GM12865 (cell line): ENCODE results near the gene TMTC2.

Source experiments
- DNase-seq: peaks from one replicate; pipeline ENCODE4 v3.0.0; 2010; ENCODE audit warnings: low read depth
- H3K4me3 ChIP-seq: 2 replicates; pipeline ENCODE4 v1.5.1; 2011; ENCODE audit warnings: mild to moderate bottlenecking, low read depth, low read length, control low read depth
- CTCF ChIP-seq: IDR thresholded peaks from 2 replicates; pipeline ENCODE4 v1.5.1; 2011; ENCODE audit warnings: low read length, control low read depth, low read depth, inconsistent platforms; ENCODE audit not compliant: insufficient read depth; ENCODE audit errors: missing control alignments

TMTC2 gene

DNA sequence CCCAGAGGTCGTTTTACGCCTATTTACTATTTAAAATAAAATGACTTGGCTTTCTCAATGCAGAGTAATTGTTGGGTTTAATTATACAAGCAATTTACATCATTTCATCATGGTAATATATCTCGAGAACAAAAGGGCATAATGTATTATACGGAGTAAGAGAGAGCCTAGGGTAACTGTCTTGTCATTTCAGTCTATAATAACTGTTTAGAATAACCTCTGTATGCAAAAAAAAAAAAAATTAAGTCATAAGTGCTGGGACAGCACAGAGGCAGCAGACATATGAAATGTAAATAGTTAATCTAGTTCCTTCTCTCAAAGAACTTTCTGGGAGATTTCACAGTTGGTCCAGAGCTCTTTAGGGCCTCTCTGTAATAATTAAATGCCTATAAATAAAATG lies 284.9 kb downstream of the TMTC2 start:
- no peak for DNase-seq
- no peak overlapping the region for H3K4me3 ChIP-seq
- TF ChIP-seq CTCF = no peak

GRCh38 chr12:82972624-82973023 lies 285.9 kb downstream of the TMTC2 start:
- H3K4me3 ChIP-seq = no peak overlapping the region
- DNase-seq = no peak
- TF ChIP-seq CTCF = no peak

DNA sequence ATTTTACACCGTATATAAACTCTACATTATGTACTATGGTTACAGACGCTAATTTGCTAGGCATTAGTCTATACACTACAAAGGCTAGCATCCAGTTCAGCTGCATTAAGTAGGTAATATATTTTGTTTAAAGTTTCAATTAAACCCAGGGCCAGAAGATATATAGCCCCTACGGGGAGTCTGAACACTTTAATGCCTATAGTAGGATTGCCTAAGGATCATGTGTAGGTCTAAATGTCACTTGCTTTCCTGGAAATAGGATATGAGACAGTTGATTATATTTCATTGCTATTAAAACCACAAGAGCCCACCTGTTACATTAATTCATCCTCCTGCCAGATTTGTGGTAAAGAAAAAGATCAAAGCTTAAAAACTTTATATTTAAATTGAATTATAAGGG lies 286.9 kb downstream of the TMTC2 start:
- TF ChIP-seq CTCF = no peak
- no peak for DNase-seq
- H3K4me3 ChIP-seq = no peak overlapping the region

DNA sequence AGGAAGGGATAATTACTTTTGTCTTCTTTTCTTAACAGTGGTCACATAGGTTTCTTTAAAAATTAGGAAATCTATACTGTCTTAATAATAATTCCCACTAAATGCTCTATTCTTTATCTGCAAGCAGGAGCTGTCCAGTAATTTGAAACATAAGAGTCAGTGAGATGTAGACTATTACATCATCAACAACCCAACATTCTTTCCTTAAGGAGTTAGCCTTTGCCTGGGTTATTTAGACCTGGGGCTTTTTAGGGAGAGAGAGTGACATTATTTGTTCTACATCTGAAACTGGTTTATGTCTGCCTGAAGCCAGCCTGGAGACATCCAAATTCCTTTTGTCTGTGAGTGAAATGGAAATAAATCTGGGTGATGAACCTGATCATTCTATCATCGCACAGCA lies 294.4 kb downstream of the TMTC2 start:
- H3K4me3 ChIP-seq = no peak overlapping the region

DNA sequence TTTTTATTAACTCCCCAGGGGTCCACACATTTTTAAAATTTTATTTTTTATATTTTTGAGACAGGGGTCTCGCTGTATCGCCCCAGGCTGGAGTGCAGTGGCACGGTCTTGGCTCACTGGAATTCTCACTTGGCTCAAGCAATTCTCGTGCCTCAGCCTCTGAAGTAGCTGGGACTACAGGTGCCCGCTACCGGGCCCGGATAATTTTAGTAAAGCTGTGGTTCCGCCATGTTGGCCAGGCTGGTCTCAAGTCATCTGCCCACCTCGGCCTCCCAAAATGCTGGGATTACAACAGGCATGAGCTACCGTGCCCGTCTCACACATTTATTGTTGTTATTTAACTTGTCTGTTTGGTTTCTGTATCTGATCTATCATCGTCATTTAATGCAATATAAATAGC lies 307.4 kb downstream of the TMTC2 start:
- no peak for TF ChIP-seq CTCF
- H3K4me3 ChIP-seq = no peak overlapping the region
- DNase-seq = no peak

More for the DNA sequence above, 294.4 kb downstream of the TMTC2 start:
- DNase-seq = no peak
- TF ChIP-seq CTCF = no peak

DNA sequence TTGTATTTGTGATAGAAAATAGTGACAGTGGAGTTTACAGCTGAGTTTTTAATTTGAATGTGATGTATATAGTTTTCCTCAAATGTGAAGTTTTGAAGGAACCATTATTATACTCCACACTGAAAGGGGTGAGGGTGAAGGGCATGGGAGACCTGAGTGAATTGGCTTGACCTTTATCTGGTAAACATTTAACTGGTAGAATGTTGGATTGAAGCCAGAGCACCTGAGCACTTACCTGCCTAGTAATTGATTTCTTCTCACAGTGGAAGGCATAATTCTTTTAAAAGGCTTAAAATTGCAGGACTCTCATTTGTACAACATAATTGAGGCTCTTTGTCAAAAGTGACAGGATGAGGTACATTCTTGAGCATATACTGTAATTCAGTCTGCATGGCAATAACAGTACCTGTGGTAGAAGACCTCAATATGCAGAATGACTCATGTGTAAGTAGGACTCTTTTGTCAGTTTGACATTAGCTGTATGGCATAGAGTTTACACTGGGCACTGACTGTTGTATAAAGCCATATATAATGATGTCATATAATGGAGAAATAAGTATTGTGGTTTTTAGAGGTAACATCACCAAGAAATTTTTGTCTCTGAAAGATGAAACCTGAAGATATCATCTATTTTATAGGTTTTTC lies 309.6 kb downstream of the TMTC2 start:
- TF ChIP-seq CTCF = no peak
- DNase-seq = peak; percentile 17

GRCh38 chr12:82998509-82998908 lies 311.8 kb downstream of the TMTC2 start:
- TF ChIP-seq CTCF = no peak
- DNase-seq = no peak
- H3K4me3 ChIP-seq = no peak overlapping the region

More for the DNA sequence above, 309.6 kb downstream of the TMTC2 start:
- H3K4me3 ChIP-seq = no peak overlapping the region
